CD4-positive, alpha-beta T cell treated with Interleukin-6 for 4 hours (primary cell): ENCODE measurements around the gene IGFLR1.

Experiments
- DNase-seq: peaks from one replicate; pipeline ENCODE4 v3.0.0-alpha.2; 2020; ENCODE audit warnings: mixed read lengths

Gene IGFLR1, protein sequence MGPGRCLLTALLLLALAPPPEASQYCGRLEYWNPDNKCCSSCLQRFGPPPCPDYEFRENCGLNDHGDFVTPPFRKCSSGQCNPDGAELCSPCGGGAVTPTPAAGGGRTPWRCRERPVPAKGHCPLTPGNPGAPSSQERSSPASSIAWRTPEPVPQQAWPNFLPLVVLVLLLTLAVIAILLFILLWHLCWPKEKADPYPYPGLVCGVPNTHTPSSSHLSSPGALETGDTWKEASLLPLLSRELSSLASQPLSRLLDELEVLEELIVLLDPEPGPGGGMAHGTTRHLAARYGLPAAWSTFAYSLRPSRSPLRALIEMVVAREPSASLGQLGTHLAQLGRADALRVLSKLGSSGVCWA

DNA sequence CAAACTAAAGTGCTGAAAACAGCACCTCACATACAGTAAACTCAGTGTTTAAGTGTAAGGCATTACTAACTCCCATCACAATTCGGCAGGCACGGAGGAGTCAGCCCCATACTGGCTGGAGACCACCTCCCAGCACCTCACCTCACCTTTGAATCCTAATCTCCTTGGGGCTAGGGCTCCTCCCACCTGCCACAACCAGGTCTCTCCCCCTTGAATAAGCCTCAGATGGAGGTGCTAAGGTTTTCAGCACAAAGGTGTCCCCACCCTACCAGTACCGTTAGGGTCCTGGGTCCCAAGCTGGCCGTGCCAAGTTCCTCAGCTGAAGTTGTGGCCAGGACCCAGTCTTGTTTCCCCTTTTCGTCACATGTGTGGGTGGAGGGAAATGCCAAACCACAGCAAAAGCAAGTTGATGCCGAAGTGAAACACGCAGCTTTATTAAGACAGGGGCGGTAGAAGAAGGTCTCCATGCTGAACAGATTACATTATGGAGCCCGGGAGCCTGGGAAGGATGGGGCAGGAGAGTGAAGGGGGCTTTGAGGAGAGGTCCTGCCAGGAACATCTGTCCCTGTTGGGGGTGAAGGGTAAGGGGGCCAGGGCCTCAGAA, at the start of gene IGFLR1:
Gene IGFLR1 (minus strand): TSS at position 332 of the 604 bp plus-strand sequence. CDS start 1,272 bp downstream, outside the sequence.
- peak; percentile 74 for DNase-seq

GRCh38 chr19:35791814-35792279, 49.6 kb upstream of the IGFLR1 start:
- DNase-seq, result no peak

DNA sequence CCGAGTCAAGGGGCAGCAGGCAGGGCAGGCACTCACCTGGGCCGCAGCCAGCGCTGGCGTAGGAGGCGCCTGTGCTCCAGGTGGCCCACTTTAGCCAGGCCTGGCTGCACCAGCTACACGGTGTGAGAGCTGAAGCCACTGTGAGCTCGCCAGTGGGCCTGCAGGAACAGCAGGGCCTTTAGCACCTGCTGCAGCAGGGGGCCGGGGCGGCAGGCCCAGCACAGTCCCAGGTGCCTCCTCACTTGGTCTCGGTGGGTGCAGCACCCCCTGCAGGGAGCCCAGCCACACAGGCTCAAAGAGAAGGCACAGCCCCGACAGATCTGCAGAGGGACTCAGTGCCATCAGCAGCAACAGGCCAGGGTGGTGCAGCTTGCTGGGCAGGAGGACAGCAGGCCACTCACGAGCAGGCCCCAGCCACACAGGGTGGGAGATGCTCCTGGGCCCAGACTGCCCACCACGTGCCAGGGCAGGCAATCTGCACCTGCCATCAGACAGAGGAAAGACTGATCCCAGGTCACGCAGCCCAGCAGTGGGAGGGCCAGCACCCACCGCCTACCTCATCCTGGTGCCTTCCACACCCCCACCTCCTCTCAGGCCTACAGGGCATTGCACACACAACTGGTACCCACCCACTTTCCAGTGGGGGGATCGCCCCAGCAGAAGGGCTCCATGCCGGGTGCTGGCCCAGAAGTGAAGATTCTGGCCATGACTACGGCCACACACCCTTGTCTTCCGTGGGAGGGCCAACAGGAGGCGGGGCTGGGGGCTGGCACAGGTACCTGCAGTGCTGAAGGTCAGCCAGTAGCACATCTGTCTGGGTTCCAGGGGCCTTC, 48.9 kb upstream of the IGFLR1 start:
- peak; percentile 30 for DNase-seq

- no peak for DNase-seq
Measured at GRCh38 chr19:35789978-35790944, 48.0 kb upstream of the IGFLR1 start.

- DNase-seq, result no peak
Measured at GRCh38 chr19:35789195-35789977, 47.1 kb upstream of the IGFLR1 start.

- no peak for DNase-seq
Measured at GRCh38 chr19:35788205-35788960, 46.1 kb upstream of the IGFLR1 start.

DNA sequence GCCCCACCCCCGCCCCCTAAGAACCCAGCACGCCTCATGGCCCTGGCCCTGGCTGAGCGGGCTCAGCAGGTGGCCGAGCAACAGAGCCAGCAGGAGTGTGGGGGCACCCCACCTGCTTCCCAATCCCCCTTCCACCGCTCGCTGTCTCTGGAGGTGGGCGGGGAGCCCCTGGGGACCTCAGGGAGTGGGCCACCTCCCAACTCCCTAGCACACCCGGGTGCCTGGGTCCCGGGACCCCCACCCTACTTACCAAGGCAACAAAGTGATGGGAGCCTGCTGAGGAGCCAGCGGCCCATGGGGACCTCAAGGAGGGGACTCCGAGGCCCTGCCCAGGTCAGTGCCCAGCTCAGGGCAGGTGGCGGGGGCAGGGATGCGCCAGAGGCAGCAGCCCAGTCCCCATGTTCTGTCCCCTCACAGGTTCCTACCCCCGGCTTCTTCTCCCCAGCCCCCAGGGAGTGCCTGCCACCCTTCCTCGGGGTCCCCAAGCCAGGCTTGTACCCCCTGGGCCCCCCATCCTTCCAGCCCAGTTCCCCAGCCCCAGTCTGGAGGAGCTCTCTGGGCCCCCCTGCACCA, 45.1 kb upstream of the IGFLR1 start:
- no peak for DNase-seq

GRCh38 chr19:35786299-35787160, 44.3 kb upstream of the IGFLR1 start:
- DNase-seq, result no peak

- no peak for DNase-seq
Measured at GRCh38 chr19:35785339-35785627, 43.0 kb upstream of the IGFLR1 start.

- DNase-seq, result no peak
Measured at GRCh38 chr19:35784503-35785338, 42.5 kb upstream of the IGFLR1 start.

GRCh38 chr19:35783469-35784434, 41.5 kb upstream of the IGFLR1 start:
- no peak for DNase-seq

DNA sequence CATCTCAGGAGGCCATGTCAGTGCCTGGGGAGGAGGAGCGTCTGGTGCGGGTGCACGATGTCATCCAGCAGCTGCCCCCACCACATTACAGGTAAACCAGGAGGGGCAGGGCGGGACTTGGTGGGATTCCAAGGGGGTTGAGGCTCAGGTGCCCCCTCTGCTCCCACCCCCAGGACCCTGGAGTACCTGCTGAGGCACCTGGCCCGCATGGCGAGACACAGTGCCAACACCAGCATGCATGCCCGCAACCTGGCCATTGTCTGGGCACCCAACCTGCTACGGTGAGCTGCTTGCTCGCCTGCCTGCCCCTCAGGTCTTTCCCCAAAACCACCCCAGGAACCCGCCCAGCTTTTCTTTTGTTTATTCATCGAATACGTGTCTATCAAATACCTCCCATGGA, 40.3 kb upstream of the IGFLR1 start:
- DNase-seq, result no peak

DNA sequence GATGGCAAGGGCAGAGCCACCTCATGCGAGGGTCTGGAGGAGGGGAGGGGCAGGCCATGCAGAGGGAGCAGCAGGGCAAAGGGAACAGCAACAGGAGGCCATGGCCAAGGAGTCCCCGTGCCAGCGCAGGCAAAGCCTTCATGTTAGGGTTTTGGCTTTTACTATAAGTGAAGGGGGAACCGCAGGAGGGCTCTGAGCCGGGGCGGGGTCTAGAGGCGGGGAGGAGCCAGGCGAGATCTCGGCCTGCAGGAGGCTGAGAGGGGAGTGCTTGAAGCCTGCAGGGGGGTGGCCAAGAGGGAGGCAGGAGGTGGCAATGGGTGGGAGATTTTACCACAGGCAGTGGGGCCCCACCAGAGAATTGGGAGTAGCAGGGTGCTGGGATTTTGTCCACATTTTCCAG, 39.4 kb upstream of the IGFLR1 start:
- DNase-seq, result no peak

GRCh38 chr19:35780717-35781116, 38.5 kb upstream of the IGFLR1 start:
- DNase-seq, result no peak

DNA sequence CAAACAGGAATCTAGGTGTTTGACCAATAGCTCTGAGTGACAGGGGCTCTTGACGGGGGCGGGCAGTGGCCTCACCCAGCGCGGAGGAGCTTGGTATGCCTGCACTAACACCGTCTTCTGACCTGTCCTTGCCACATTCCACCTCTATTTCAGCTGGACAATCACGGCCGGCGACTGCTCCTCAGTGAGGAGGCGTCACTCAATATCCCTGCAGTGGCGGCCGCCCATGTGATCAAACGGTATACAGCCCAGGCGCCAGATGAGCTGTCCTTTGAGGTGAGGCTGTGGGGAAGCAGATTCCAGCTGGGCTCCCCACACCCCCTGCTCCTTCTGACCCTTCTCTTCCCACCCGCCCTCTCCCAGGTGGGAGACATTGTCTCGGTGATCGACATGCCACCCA, 37.8 kb upstream of the IGFLR1 start:
- no peak for DNase-seq

GRCh38 chr19:35779033-35779432, 36.8 kb upstream of the IGFLR1 start:
- DNase-seq, result no peak

- DNase-seq, result no peak
Measured at GRCh38 chr19:35777961-35778360, 35.7 kb upstream of the IGFLR1 start.
